NCI-H1436 (cell line): ENCODE results near the gene SDS.

Experiments used
- DNase-seq: peaks from one replicate; lab custom pipeline; 2025; lab: John Stamatoyannopoulos, UW

SDS gene

GRCh38 chr12:113403435-113404415 is at the start of gene SDS:
SDS (minus strand) TSS chr12:113403887; CDS start chr12:113399708, 4,179 bp downstream.
- DNase-seq, result no peak

GRCh38 chr12:113453330-113453729 is 49.6 kb upstream of the SDS start:
- DNase-seq, result no peak

DNA sequence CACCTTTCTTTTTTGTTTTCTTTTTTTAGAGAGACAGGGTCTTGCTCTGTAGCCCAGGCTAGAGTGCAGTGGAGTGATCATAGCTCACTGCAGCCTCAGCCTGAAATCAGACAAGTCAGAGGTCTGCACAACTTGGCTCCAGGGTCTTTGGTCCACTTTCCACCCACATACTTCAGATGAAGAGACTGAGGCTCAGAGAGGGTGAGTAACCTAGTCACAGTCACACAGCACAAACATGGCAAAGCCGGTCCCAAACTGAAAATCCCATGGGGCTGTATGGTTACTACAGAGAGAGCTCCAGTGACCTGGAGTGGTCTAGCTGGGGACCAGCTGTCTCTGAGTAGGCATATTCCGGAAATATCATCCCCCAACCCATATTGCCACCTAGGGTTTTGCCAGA is 48.8 kb upstream of the SDS start:
- no peak for DNase-seq

GRCh38 chr12:113449839-113450238 is 46.2 kb upstream of the SDS start:
- no peak for DNase-seq

- no peak for DNase-seq
Measured at GRCh38 chr12:113449299-113449698, 45.6 kb upstream of the SDS start.

- no peak for DNase-seq
Measured at GRCh38 chr12:113448873-113449272, 45.2 kb upstream of the SDS start.

DNA sequence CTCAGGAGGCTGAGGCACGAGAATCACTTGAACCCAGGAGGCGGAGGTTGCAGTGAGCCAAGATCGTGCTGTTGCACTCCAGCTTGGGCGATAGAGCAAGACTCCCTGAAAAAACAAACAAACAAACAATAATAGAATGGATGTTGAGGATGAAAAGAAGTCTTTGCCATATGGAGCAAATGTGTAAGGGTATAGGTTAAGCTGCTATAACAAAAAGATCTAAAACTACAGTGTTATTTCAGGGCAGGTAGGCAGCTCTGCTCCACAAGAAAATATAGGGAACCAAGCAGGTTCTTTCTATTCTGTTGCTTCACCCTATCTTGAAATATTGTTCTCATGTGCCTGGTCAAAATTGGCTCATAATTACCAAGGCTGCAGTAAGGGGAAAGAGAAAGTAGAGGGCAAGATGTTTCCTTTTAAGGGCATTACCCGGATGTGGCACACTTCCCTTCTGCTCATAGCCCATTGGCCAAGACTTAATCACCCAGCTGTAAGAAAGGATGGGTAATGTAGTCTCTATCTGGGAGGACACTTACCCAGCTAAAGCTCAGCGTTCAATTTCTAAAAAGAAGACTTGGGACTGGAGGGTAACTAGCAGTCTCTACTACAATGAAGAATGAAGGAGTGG is 42.0 kb upstream of the SDS start:
- no peak for DNase-seq

DNA sequence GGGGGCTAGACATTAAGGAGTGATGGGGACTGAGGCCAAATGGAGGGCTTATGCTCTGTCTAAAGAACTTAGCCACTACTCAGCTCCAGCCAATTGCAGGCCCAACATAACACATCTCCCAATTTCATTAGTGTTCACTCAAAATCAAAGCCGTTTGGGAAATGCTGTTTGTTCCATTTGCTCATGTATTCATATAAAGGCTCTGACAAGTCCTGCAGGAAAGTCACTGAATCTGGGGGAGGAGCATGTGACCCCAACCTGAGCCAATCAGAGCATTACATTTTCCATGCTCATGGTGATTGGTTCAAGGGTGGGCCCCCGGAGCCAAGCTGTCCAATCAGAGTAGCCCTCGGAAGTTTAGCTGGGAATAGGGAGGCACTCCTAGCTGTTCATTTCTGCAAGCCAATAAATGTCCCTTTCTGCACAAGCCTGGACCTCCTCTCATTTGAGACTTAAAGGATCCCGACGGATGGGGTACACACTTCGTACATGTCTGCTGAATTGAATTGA is 39.4 kb upstream of the SDS start:
- DNase-seq, result no peak

- DNase-seq, result no peak
Measured at GRCh38 chr12:113440947-113441782, 37.5 kb upstream of the SDS start.

DNA sequence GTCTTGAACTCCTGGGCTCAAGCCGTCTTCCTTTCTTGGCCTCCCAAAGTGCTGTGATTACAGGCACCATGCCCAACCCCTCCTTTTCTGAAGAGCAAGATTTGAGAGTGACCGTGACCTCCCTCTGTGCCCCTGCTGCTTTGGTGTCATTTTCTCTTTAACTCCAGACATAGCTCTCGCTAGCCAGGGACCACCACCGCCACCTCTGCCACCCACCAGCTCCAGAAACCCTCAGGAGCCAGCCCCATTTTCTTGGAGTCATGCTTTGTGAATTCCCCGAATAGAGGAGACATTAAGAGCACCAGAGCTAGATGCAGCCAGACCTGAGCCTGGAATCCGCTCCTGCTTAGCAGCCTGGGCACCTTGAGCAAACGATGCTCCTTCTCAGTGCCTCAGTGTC is 36.6 kb upstream of the SDS start:
- no peak for DNase-seq

GRCh38 chr12:113439606-113440030 is 35.9 kb upstream of the SDS start:
- peak; percentile 49 for DNase-seq

DNA sequence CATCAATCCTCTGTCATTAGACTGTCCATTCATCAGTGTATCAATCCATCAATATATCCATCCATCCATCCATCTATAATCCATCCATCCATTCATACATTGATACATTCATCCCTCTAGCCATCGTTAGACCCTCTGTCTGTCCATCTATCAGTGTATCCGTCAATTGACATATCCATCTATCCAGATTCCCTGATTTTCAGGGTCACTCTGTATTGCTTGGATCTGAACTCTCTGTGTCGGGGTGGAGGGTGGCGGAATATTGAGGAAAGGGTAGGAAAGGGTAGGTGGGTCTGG is 35.6 kb upstream of the SDS start:
- no peak for DNase-seq

- DNase-seq, result no peak
Measured at GRCh38 chr12:113438523-113439300, 35.0 kb upstream of the SDS start.

DNA sequence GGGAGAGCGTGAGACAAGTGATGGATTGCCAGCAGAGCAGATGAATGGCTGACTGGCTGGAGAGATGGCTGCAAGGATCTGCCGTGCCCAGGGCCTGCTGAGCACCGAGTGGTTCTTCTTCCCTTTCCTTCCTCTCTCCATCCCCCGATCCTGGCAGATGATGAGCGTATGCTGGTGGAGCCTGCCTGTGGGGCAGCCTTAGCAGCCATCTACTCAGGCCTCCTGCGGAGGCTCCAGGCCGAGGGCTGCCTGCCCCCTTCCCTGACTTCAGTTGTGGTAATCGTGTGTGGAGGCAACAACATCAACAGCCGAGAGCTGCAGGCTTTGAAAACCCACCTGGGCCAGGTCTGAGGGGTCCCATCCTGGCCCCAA is 34.0 kb upstream of the SDS start:
- no peak for DNase-seq

GRCh38 chr12:113436993-113437728 is 33.5 kb upstream of the SDS start:
- no peak for DNase-seq

- DNase-seq, result no peak
Measured at GRCh38 chr12:113436586-113436985, 32.9 kb upstream of the SDS start.

DNA sequence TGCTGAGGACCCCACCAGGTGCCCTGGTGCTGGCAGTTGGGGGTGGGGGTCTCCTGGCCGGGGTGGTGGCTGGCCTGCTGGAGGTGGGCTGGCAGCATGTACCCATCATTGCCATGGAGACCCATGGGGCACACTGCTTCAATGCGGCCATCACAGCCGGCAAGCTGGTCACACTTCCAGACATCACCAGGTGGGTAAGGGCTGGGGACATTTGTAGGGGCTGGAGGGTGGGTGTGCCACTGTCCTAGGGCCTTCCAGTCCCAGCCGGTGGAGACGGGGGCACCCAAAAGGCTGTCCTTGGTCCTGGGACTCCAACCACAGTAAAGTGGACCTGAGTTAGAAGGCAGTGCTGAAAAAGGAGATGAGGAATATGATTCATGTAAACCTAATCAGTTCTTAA is 31.7 kb upstream of the SDS start:
- DNase-seq, result no peak

- no peak for DNase-seq
Measured at GRCh38 chr12:113432986-113433385, 29.3 kb upstream of the SDS start.

GRCh38 chr12:113428482-113428881 is 24.8 kb upstream of the SDS start:
- DNase-seq, result no peak

- no peak for DNase-seq
Measured at GRCh38 chr12:113427882-113428281, 24.2 kb upstream of the SDS start.

GRCh38 chr12:113425960-113426453 is 22.3 kb upstream of the SDS start:
- no peak for DNase-seq
